22Rv1 (cell line): ENCODE data around the gene EPYC.
A peak's percentile ranks its signal among the peaks of the same experiment; 100 is the strongest.
"Not testable (repeated sequence)": the region's sequence is repeated elsewhere in the genome, so short reads cannot be mapped to it uniquely, and the experiment has no call there.

Source experiments
- H3K27ac ChIP-seq: fragments of 450-650 bp; 2 replicates; pipeline ENCODE4 v1.5.1; 2017
- ZFX ChIP-seq: fragments of 450-650 bp; IDR thresholded peaks from 2 replicates; pipeline ENCODE4 v1.6.1; 2017; ENCODE audit warnings: antibody characterized with exemption, borderline replicate concordance
- TF ChIP-seq, protein P1 (sequence below): fragments of 450-650 bp; IDR thresholded peaks from 2 replicates; pipeline ENCODE4 v1.5.1; 2017; ENCODE audit warnings: mild to moderate bottlenecking

EPYC gene

DNA sequence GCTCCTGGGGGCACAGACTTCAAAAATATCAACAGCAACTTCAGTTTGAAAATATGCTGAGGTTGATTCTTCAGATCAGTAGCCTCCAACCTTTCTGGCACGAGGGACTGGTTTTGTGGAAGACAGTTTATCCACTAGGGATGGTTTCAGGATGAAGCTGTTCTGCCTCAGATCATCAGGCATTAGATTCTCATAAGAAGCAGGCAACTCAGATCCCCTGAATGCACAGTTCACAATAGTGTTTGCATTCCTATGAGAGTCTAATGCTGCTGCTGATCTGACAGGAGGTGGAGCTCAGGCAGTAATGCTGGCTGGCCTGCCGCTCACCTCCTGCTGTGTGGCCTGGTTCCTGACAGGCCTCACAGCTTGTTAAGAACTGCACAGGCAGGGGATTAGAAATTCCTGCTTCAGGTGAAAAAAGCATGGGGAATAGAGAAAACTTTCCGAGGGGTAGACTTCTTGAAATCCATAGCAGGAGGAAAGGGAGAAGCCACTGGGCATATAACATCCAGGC lies 12.8 kb downstream of the EPYC start:
- TF ChIP-seq, protein P1, sequence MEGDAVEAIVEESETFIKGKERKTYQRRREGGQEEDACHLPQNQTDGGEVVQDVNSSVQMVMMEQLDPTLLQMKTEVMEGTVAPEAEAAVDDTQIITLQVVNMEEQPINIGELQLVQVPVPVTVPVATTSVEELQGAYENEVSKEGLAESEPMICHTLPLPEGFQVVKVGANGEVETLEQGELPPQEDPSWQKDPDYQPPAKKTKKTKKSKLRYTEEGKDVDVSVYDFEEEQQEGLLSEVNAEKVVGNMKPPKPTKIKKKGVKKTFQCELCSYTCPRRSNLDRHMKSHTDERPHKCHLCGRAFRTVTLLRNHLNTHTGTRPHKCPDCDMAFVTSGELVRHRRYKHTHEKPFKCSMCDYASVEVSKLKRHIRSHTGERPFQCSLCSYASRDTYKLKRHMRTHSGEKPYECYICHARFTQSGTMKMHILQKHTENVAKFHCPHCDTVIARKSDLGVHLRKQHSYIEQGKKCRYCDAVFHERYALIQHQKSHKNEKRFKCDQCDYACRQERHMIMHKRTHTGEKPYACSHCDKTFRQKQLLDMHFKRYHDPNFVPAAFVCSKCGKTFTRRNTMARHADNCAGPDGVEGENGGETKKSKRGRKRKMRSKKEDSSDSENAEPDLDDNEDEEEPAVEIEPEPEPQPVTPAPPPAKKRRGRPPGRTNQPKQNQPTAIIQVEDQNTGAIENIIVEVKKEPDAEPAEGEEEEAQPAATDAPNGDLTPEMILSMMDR: no peak
- TF ChIP-seq ZFX: no peak
- no peak overlapping the region for H3K27ac ChIP-seq

DNA sequence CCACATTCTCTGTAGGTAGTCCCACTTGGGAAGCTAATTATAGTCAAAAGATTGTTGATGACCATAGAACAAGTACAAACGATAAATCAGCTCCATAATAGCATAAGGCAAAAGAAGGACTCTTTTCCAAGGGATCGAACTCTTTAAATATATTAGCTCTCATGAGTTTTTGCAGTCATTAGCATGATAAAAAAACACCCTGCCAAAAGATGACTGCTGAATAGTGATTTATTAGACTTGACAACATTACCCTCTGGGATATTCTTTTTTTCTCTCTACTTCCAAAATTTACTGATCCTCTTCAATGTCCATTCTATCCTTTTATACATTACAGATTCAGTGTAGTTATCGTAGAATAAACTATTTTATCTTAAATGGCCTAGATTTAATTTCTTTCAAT lies 14.2 kb downstream of the EPYC start:
- TF ChIP-seq ZFX: no peak
- TF ChIP-seq, protein P1: no peak

DNA sequence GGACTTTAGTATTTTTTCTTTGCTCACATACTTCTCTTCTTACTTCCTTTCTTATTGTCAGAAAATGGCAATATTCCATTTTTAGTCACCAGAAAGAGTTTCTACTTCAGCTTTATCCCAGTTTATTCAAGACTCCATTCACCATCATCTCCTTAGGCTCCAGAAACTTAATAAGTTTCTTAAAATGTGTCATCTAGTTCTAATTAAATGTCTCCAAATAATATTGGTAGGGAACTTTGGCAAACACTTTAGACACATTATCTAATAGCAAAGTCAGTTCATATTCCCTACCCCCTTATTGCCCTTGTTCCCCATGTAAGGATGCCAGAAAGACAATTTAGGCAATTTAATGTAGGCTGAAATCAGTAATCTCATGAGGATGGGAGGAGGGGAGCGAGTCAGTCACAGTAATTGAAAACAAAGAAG lies 15.1 kb downstream of the EPYC start:
- no peak overlapping the region for H3K27ac ChIP-seq
- no peak for TF ChIP-seq ZFX
- TF ChIP-seq, protein P1: no peak

More for the DNA sequence above, 14.2 kb downstream of the EPYC start:
- H3K27ac ChIP-seq: no peak overlapping the region

DNA sequence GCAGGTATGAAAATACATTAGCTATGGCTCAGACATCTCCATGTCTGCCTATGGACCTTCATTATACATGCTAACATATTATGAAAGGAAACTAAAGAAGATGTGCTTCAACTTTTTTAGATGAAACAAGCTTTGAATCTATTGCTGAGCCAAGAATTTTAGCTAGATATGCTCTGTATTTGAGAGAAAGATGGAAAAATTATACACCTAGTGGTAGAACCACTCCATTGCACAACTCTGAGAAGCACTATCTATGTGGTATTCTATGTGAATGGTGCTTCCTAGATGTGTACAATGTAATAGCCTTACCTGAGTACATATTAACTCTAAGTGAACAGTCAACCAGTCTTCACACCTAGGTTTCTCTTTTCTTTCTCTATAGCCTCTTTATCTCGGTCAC lies 17.3 kb downstream of the EPYC start:
- H3K27ac ChIP-seq: no peak overlapping the region
- TF ChIP-seq ZFX: no peak
- TF ChIP-seq, protein P1: peak; percentile 29; the same call in 1 of the 2 replicates

DNA sequence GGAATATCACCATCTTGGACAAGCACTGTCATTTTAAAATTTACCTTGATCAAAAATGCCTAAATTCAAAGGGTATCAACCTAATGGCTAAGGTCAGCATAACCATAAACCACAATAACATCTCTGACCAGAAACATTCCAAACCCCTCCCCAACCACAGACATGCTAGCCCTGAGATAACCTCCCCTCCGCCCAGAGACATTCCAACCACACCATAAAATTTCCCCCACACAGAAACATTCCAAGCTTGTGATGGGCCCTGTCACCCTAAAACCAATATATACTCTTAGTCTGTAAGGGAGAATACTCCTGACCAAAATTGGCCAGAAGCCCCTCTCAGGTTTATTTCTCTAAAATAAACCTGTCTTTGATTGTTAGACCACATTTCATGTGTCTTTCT lies 17.7 kb downstream of the EPYC start:
- TF ChIP-seq, protein P1: no peak
- no peak for TF ChIP-seq ZFX
- no peak overlapping the region for H3K27ac ChIP-seq

DNA sequence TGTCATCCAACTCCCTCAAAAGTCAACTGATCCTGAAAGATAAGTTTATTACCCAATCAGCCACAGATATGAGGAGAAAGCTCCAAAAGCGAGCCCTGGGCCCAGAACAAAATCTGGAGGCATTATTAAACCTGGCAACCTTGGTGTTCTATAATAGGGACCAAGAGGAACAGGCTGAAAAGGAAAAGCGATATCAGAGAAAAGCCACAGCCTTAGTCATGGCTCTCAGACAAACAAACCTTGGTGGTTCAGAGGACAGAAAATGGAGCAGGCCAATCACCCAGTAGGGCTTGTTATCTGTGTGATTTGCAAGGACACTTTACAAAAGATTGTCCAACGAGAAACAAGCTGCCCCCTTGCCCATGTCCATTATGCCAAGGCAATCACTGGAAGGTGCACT lies 19.4 kb downstream of the EPYC start:
- H3K27ac ChIP-seq: not testable (repeated sequence)

DNA sequence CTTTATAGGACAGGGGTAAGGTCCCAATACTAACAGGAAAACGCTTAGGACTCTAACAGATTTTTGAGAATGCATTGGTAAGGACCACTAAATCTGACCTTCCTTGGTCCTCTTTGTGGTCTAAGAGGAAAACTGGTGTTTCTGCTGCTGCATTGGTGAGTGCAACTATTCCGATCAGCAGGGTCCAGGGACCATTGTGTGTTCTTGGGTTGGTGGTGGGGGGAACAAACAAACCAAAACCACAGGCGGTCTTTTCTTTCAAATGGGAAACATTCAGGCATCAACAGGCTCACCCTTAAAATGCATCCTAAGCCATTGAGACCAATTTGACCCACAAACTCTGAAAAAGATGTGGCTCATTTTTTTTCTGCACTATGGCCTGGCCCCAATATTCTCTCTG lies 20.7 kb downstream of the EPYC start:
- TF ChIP-seq, protein P1: no peak
- no peak for TF ChIP-seq ZFX
- H3K27ac ChIP-seq: no peak overlapping the region

DNA sequence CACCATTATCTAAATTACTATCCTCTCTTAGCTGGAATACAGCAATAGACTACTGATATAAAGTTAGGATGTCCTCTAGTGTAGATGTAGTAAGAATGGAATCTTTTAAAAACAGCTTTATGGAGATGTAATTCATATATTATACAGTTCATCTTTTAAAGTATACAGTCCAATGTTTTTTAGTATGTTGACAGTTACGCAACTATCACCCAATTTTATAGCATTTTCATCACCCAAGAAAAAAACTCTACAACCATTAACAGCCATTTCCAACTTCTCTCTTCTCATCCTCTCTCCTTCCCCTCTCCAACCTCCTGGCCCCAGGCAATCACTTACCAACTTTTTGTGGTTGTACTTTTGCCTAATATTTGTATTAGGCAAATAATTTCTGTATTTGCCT lies 22.6 kb downstream of the EPYC start:
- H3K27ac ChIP-seq: no peak overlapping the region
- no peak for TF ChIP-seq ZFX
- TF ChIP-seq, protein P1: no peak
